Measurements from ENCODE around the gene INPP1.

GRCh38 chr2:190418727-190419126, 75.3 kb downstream of the INPP1 start:
- TF ChIP-seq PRRX2 (CRISPR knock-in tag; IDR thresholded peaks at IDR 0.05) (no peak), MYBL2 (CRISPR knock-in tag; IDR thresholded peaks at IDR 0.05) (no peak)
- TF ChIP-seq, protein P1, sequence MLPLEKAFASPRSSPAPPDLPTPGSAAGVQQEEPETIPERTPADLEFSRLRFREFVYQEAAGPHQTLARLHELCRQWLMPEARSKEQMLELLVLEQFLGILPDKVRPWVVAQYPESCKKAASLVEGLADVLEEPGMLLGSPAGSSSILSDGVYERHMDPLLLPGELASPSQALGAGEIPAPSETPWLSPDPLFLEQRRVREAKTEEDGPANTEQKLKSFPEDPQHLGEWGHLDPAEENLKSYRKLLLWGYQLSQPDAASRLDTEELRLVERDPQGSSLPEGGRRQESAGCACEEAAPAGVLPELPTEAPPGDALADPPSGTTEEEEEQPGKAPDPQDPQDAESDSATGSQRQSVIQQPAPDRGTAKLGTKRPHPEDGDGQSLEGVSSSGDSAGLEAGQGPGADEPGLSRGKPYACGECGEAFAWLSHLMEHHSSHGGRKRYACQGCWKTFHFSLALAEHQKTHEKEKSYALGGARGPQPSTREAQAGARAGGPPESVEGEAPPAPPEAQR (CRISPR knock-in tag; IDR thresholded peaks at IDR 0.05) = no peak
- TF ChIP-seq, protein P2, sequence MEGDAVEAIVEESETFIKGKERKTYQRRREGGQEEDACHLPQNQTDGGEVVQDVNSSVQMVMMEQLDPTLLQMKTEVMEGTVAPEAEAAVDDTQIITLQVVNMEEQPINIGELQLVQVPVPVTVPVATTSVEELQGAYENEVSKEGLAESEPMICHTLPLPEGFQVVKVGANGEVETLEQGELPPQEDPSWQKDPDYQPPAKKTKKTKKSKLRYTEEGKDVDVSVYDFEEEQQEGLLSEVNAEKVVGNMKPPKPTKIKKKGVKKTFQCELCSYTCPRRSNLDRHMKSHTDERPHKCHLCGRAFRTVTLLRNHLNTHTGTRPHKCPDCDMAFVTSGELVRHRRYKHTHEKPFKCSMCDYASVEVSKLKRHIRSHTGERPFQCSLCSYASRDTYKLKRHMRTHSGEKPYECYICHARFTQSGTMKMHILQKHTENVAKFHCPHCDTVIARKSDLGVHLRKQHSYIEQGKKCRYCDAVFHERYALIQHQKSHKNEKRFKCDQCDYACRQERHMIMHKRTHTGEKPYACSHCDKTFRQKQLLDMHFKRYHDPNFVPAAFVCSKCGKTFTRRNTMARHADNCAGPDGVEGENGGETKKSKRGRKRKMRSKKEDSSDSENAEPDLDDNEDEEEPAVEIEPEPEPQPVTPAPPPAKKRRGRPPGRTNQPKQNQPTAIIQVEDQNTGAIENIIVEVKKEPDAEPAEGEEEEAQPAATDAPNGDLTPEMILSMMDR (IDR thresholded peaks at IDR 0.05) = no peak

Measured in WTC11 (cell line).